Measurements from ENCODE around the gene MILR1.

Gene MILR1

GRCh38 chr17:64498308-64499203 lies 49.6 kb downstream of the MILR1 start:
- H3K4me3 ChIP-seq (ENCODE audit: low read length) = no peak overlapping the region
- no peak for DNase-seq (ENCODE audit: low read depth, low spot score)

- no peak overlapping the region for H3K4me3 ChIP-seq (ENCODE audit: low read length)
- DNase-seq (ENCODE audit: low read depth, low spot score) = no peak
Observed at GRCh38 chr17:64499805-64500486, 51.0 kb downstream of the MILR1 start.

- no peak overlapping the region for H3K4me3 ChIP-seq (ENCODE audit: low read length)
- DNase-seq (ENCODE audit: low read depth, low spot score) = no peak
Observed at GRCh38 chr17:64500487-64500859, 51.6 kb downstream of the MILR1 start.

GRCh38 chr17:64500862-64501765 lies 52.2 kb downstream of the MILR1 start:
- DNase-seq (ENCODE audit: low read depth, low spot score) = no peak
- H3K4me3 ChIP-seq (ENCODE audit: low read length) = no peak overlapping the region

GRCh38 chr17:64502021-64502420 lies 53.1 kb downstream of the MILR1 start:
- DNase-seq (ENCODE audit: low read depth, low spot score) = no peak
- H3K4me3 ChIP-seq (ENCODE audit: low read length) = no peak overlapping the region

- H3K4me3 ChIP-seq (ENCODE audit: low read length) = no peak overlapping the region
- no peak for DNase-seq (ENCODE audit: low read depth, low spot score)
Observed at GRCh38 chr17:64502809-64503208, 53.9 kb downstream of the MILR1 start.

- H3K4me3 ChIP-seq (ENCODE audit: low read length) = no peak overlapping the region
- no peak for DNase-seq (ENCODE audit: low read depth, low spot score)
Observed at GRCh38 chr17:64503341-64503740, 54.4 kb downstream of the MILR1 start.

- DNase-seq (ENCODE audit: low read depth, low spot score) = no peak
- H3K4me3 ChIP-seq (ENCODE audit: low read length) = peak overlapping the region; percentile 80
Observed at GRCh38 chr17:64503821-64504768, 55.2 kb downstream of the MILR1 start.

GRCh38 chr17:64504769-64505339 lies 55.9 kb downstream of the MILR1 start:
- no peak for DNase-seq (ENCODE audit: low read depth, low spot score)
- peak overlapping the region; percentile 80 for H3K4me3 ChIP-seq (ENCODE audit: low read length)

- H3K4me3 ChIP-seq (ENCODE audit: low read length) = peak overlapping the region; percentile 80
- peak; percentile 77 for DNase-seq (ENCODE audit: low read depth, low spot score)
Observed at GRCh38 chr17:64505340-64506200, 56.7 kb downstream of the MILR1 start.

- peak within 1 kb of the TSS; percentile 80 for H3K4me3 ChIP-seq (ENCODE audit: low read length)
- peak; percentile 93 for DNase-seq (ENCODE audit: low read depth, low spot score)
Observed at GRCh38 chr17:64506201-64506575, 57.3 kb downstream of the MILR1 start, which contains the start of gene DDX5. DDX5 (minus strand) TSS chr17:64506289; CDS start chr17:64506119, 170 bp downstream.

- H3K4me3 ChIP-seq (ENCODE audit: low read length) = peak within 1 kb of the TSS; percentile 80
- DNase-seq (ENCODE audit: low read depth, low spot score) = peak; percentile 98
Observed at GRCh38 chr17:64506576-64507412, 57.9 kb downstream of the MILR1 start, which contains the start of gene CEP95. CEP95 (plus strand) TSS chr17:64506977; CDS start chr17:64507098, 121 bp downstream.

GRCh38 chr17:64507413-64507782 lies 58.5 kb downstream of the MILR1 start:
- peak; percentile 79 for DNase-seq (ENCODE audit: low read depth, low spot score)
- H3K4me3 ChIP-seq (ENCODE audit: low read length) = peak overlapping the region; percentile 80

GRCh38 chr17:64508683-64509082 lies 59.8 kb downstream of the MILR1 start:
- no peak overlapping the region for H3K4me3 ChIP-seq (ENCODE audit: low read length)
- DNase-seq (ENCODE audit: low read depth, low spot score) = no peak

GRCh38 chr17:64509179-64509578 lies 60.3 kb downstream of the MILR1 start:
- no peak overlapping the region for H3K4me3 ChIP-seq (ENCODE audit: low read length)
- DNase-seq (ENCODE audit: low read depth, low spot score) = no peak

GRCh38 chr17:64515419-64515818 lies 66.5 kb downstream of the MILR1 start:
- no peak for DNase-seq (ENCODE audit: low read depth, low spot score)
- H3K4me3 ChIP-seq (ENCODE audit: low read length) = no peak overlapping the region

Measured in Jurkat, Clone E6-1 (cell line).